HG03558 (cell line): ENCODE measurements around the gene NPIPB2.

Experiments
- ATAC-seq: cut with Tn5 transposase; IDR thresholded peaks from one replicate; pipeline ENCODE4 v1.9.1; 2021; ENCODE audit warnings: moderate number of reproducible peaks; ENCODE audit not compliant: unreplicated experiment; ENCODE audit errors: extremely low read depth

Gene NPIPB2

DNA sequence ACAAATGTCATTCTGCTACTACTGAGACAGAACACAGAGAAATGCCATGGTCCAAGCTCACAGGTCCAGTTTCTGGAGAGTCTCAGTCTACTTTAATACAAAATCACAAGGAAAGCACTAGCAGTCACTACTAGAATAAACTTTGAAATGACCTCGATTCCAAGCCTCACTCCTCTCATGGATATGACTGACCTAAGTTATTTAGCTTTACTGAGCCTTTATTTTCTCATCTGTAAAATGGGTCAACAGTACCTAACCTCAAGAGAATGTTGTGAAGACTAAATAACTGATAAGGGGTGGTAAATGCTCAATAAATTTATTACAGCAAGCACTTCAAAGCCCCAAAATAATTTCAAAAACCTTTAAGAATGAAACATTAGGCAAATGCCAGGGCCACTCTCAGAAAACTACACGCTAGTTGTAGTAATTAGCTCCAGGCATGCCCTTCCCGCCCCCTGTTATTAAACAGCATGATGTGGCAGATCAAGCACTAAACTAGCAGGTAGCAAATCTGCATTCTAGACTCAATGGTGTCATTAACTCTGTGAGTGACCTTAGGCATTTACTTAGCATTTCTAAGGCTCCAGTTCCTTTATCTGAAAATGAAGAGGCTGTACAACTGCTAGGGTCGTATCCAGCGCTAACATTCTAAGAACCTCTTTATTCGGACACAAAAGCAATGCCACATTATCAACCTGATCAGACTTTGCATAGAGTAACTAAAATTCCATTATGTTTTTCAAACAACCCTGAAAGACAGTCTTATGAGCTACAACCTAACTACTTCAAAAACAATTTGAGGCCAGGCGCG is 34.5 kb downstream of the NPIPB2 start:
- ATAC-seq: no peak

DNA sequence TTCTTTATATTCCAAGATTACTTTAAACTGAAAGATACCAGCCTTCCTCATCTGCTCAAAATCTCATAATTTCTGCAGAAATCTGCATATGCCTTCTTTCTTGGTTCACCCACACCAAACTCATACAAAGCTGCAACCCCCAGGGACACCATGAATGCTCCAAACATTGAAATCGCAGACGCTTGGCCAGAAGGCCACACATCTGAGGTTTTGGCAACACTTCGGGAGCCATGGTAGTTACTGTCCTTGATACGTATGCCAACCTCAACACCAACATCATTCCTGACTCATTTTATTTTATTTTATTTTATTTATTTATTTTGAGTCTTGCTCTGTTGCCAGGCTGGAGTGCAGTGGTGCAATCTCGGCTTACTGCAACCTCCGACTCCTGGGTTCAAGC is 37.9 kb downstream of the NPIPB2 start:
- ATAC-seq: no peak

DNA sequence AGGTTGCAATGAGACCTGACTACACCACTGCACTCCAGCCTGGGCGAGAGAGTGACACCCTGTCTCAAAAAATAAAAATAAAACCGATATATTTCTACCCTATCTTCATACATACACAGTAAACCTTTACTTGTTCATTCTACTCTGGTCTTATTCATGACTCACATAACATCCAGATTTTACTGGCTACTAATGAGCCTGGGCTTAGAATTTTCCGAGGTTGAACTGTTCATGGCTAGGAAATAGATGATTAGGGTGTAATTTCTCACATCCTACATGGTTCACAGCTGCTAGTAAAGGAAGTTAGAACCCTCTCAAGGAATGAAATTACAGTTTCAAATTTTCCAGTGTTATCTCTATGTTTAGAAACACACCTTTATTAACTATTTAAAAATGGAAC is 40.8 kb downstream of the NPIPB2 start:
- no peak for ATAC-seq

DNA sequence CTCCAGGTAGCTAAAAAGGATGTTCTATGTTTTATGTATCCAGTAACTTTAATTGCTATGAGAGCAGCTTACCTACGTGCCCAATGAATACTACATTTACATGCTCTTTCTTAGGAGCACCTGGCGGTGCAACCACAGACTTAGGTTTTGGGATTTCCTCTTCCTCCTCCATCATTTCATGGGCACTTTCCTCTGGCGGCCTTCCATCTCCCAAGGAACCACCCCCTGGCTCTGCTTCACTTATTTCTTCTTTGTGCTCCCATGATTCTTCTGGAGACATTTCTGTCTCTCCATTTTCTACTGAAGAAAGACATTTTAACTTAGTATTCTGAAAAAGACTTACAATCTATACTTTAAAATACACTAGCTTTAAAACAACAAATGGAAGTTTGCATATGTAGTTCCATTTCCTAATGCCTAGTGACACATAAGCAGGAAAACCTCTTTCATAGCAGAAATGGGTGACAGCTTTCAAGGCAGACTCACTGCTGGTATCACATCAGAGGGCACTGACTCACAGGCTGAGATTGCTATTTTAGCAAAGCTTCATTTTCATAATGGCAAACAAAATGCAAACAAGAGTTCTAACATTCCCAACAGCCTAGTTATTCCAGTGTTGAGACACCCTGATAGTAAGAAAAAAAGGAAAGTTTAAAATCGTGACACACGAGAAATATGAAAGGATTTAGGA is 45.2 kb downstream of the NPIPB2 start:
- no peak for ATAC-seq

DNA sequence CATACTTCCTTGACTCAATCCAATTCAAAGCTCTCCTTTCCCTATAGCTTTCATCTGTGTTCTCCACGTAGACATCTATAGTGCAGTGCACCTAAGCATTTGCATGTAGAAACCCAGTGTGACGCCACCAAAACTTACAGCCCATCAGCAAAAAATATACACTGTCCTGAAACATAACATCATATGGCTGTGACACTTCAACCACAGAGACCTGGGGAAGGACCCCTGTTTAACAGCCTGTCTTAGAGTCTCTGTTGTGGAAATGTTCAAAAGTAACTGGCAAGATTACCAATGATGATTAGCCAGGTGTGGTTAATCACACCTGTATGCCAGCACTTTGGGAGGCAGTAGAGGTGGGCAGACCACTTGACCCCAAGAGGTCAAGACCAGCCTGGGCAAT is 48.3 kb downstream of the NPIPB2 start:
- no peak for ATAC-seq

DNA sequence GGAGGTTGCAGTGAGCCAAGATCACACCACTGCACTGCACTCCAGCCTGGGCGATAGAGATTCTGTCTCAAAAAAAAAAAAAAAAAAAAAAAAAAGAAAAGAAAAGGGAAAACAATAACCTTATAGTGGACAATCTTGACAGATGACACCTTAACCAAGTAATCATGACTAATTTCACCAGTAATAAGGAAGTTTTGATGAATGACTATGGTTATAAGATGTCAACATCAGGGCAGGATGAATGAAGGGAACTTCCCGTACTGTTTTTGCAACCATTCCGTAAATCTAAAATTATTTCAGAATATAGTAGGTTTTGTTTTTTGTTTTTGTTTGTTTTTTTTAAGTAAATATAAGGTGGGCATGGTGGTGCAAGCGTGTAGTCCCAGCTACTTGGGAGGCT is 49.1 kb downstream of the NPIPB2 start:
- ATAC-seq: no peak

DNA sequence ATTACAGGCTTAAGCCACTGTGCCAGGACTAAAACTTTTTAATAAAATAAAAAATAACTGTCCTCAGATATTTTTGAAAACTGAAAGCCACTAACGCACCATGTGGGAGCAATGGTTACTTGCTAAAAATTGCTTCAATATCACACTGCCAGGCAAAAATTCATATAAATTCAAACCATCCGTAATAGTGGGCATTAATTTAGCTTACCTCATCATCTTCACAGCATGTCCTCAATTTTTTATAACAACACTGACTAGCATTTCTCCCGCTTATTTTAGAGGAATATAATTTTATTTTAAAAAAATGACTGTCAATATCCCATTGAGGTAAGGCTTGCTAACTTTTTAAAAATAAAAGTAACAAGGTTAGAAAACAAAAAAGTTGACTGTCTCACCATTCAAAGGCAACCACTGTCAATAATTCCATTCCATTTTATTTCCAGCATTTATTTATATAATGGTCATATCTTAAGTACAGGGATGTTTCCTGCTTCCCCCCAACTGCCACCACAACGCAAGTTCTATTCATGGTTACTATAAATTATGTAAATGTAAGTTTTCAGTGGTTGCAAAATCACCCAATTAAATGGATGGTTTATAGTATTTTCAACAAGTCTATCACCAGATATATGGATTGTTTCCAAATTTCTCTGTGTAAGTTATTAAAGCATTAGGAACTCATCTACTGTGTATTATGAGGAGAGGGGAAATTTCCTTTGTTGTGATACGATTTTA is 51.4 kb downstream of the NPIPB2 start:
- ATAC-seq: no peak

DNA sequence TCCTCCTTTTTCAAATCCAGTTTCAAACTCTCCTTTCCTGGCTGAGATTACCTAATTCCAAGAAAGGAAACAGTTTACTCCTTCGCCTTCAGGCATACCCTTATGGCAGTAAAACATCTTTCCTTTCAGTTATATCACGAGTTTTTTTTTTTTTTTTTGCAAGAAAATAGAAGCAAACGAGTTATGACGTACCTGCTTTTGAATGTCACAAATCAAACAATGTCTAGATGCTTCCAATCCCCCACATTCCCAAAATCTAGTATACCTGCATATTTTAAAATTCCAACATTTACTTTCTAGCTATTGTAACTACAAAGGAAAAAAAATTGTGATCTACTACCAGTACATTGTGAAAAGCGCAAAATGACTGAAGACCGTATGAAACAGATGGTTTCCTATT is 55.0 kb downstream of the NPIPB2 start:
- no peak for ATAC-seq

DNA sequence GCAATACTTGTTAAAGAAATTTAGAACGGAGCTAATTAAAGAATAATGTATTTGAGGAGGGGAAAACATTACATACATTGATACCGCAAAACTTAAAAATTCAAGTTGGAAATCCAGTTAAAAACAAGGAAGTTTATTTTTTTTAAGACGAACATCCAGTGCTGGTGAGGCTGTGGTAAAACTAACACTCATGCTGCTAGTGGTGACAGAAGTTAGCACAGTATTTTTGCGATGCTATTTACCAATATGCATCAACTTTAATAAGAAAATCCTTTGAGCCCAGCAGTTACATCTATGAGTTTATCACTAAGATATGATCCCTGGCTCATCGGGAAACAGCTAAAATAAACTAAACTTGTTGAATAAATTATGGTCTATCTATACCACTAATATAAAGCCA is 57.8 kb downstream of the NPIPB2 start:
- no peak for ATAC-seq

DNA sequence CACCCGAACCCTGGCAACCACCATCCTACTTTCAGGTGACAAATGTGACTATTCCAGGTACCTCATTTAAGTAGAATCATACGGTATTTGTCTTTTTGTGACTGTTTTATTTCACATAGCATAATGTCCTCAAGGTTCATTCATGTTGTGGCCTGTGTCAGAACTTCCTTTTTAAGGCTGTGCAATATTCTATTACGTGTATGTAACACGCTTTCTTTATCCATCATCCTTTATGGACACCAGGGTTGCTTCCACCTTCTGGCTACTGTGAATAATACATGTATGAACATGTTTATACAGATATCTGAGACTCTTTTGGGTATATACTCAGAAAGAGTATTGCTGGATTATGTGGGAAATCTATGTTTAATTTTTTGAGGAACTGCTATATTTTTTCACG is 61.8 kb downstream of the NPIPB2 start:
- no peak for ATAC-seq

DNA sequence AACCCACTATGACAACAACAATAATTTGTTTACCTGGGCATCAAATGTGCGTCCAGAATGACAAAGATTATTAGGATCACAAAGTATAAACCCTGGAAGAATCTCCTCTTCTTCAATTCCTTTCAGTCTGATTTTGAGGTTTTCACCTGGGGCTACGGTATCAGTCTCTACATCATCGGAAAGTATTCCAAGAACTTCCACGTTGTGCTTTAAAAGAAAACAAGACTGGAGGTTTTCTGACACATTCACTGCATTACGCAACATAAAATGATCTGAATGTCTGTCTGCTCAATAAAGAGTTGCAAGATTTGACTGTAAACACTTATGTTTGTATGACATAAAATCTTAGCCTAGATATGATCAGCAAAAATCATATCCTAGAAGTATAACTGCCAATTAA is 64.5 kb downstream of the NPIPB2 start:
- ATAC-seq: no peak
